ENCODE data around the gene TWNK. TPM values are rescaled to one million over a fixed set of nuclear protein-coding genes. Genes with fewer than 3 reads are reported as not detected.

TWNK gene
- total and polyA plus RNA-seq, 7 donors, result 11.0 to 29.0 (median 20.0) TPM

DNA sequence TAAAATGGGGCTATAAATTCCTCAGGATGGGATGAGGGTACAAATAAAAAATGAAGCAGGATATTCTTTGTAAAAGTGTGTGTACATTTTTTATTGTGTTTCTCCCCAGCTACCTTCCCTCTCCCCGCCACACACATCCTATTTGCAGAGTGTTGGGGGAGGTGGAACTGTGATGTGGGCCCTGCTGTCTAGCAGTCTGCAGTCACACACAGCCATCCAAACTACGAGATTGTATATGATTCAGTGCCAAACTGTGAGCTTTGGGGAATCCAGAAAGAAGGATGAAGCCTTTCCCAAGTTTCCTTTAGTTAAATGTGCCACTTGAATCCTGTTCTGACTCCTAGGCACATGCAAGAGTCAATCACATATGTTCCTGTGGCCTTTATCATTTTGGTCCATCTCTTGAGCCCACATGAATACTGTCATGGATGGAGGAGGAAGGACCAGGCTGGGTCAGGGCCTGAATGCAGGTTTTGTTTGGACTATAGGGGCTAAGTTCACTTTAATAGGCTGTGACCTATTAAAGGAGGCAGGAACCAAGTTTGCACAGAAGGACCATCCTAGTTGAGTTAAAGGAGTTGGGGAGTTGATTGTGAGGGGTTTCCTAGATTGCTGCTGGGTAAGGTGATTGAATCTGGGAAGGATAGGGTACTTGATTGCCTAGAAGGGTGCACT, 19.1 kb upstream of the TWNK start:
- H3K4me1 ChIP-seq, result peaks cover 6% of the 10 kb centered on the region
- ATAC-seq (no peak), DNase-seq (no peak)
- TF ChIP-seq, protein P1, sequence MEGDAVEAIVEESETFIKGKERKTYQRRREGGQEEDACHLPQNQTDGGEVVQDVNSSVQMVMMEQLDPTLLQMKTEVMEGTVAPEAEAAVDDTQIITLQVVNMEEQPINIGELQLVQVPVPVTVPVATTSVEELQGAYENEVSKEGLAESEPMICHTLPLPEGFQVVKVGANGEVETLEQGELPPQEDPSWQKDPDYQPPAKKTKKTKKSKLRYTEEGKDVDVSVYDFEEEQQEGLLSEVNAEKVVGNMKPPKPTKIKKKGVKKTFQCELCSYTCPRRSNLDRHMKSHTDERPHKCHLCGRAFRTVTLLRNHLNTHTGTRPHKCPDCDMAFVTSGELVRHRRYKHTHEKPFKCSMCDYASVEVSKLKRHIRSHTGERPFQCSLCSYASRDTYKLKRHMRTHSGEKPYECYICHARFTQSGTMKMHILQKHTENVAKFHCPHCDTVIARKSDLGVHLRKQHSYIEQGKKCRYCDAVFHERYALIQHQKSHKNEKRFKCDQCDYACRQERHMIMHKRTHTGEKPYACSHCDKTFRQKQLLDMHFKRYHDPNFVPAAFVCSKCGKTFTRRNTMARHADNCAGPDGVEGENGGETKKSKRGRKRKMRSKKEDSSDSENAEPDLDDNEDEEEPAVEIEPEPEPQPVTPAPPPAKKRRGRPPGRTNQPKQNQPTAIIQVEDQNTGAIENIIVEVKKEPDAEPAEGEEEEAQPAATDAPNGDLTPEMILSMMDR (IDR thresholded peaks at IDR 0.05), result no peak
- 74 to 87% (median 83%) methylated on average over 2 of the region's 2 CpGs for WGBS, 3 donors
- intact Hi-C loops (cut with DNase I), result loop anchor here (2.0 to 10.0 kb wide), 2 partner anchors 47 kb away; no protein-coding TSS in a partner anchor
- peaks cover 3 to 33% of the 10 kb centered on the region in 2 donors for H3K36me3 ChIP-seq (ENCODE audit: insufficient read depth in 1 of 2, low read depth in 1 of 2)
- no peaks in the 10 kb centered on the region for H3K27me3 ChIP-seq (ENCODE audit: insufficient read depth in 3 of 3, low read length in 2 of 3)
- no peak overlapping the region for H3K4me3 ChIP-seq
- H3K9me3 ChIP-seq, result no peaks in the 10 kb centered on the region
- no peak overlapping the region for H3K27ac ChIP-seq

DNA sequence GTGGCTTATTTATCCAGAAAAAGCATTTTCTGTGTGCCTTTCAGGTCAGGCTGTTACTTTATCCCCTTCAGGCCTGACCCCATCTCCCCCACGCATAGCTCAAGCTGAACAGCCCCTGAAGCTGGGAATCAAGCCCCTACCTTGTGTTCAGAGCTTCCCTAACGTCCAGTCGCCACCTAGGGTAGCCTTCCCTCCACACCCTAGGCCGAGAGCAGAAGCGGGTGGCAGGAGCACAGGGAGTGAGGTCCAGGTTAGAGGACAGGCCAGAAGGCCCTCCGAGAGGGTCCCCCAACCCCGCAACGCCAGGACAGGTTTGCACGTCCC, 18.5 kb upstream of the TWNK start:
- peak in 3 of 4 donors; percentile 35 to 57 (median 42) for ATAC-seq
- no peak overlapping the region for H3K27ac ChIP-seq
- no peaks in the 10 kb centered on the region for H3K9me3 ChIP-seq
- TF ChIP-seq, protein P1 (IDR thresholded peaks at IDR 0.05), result no peak
- no peak for DNase-seq
- intact Hi-C loops (cut with DNase I), result loop anchor here (2.0 to 10.0 kb wide), 2 partner anchors 46 kb away; no protein-coding TSS in a partner anchor
- 14 to 20% (median 16%) methylated on average over 9 of the region's 9 CpGs for WGBS, 3 donors
- H3K4me1 ChIP-seq, result peaks cover 6% of the 10 kb centered on the region
- peaks cover 3 to 27% of the 10 kb centered on the region in 2 donors for H3K36me3 ChIP-seq (ENCODE audit: insufficient read depth in 1 of 2, low read depth in 1 of 2)
- no peaks in the 10 kb centered on the region for H3K27me3 ChIP-seq (ENCODE audit: insufficient read depth in 3 of 3, low read length in 2 of 3)
- peak overlapping the region; percentile 71 for H3K4me3 ChIP-seq

DNA sequence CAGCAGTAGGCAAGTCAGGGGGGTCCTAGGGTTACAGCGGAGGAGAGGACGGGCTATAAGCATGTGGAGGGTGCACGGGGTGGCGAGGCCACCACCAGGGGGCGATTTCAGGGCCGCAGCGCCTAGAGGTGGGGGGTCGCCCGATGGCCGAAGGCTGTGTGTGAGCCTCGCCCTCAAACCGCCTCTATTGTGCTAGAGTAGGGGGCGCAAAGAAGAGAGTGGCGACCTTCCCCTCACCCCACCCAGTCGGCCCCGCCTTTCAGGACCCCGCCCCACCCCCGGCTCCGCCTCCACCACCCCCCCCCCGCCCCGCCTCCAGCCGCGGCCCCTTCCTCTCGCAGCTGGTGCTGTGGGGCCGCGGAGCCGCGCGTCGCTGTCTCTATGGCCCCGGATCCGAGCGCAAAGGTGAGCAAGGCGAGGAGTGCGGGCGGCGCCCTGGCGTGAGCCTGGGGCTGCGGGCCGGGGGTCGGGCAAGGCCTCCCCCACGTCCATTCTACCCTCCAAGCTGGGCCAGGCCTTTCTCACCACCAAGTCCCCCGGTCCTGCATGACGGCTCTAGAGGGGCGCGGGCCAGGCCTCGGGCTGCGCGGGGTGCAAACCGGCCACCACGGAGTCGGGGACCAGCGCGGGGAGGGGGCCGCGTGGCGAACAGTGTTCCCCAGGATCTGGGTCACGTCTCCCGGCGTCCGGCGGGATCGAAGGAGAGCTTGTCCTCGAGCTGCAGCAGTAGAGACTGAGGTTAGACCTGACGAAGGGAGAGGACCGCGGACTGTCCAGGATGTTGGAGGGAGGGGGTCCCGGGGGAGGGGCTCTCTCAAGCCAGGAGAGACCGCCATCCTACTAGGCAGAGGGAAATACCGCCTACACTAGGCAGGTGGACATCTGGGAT, 17.9 kb upstream of the TWNK start, which contains the start of gene SEMA4G:
Gene SEMA4G (plus strand): TSS at position 318 of the 889 bp plus-strand sequence. CDS start 3,409 bp downstream, outside the sequence.
- Histone ChIP-seq H3K4me1 (peaks cover 6% of the 10 kb centered on the region), H3K4me3 (peak within 1 kb of the TSS; percentile 71), H3K36me3 (ENCODE audit: insufficient read depth in 1 of 2, low read depth in 1 of 2) (peaks cover 3 to 21% of the 10 kb centered on the region in 2 donors), H3K27me3 (ENCODE audit: insufficient read depth in 3 of 3, low read length in 2 of 3) (no peaks in the 10 kb centered on the region), H3K27ac (no peak within 1 kb of the TSS), H3K9me3 (no peaks in the 10 kb centered on the region)
- TF ChIP-seq, protein P1 (IDR thresholded peaks at IDR 0.05), result peak; percentile 65
- intact Hi-C loops (cut with DNase I), result loop anchor here (2.0 to 10.0 kb wide), 2 partner anchors 45 kb away; no protein-coding TSS in a partner anchor
- ATAC-seq, result peak; percentile 80 to 91 (median 85)
- DNase-seq, result peak; percentile 50 to 69
- WGBS, 3 donors, result 2 to 4% (median 3%) methylated on average over 37 to 70 of the region's 70 CpGs

DNA sequence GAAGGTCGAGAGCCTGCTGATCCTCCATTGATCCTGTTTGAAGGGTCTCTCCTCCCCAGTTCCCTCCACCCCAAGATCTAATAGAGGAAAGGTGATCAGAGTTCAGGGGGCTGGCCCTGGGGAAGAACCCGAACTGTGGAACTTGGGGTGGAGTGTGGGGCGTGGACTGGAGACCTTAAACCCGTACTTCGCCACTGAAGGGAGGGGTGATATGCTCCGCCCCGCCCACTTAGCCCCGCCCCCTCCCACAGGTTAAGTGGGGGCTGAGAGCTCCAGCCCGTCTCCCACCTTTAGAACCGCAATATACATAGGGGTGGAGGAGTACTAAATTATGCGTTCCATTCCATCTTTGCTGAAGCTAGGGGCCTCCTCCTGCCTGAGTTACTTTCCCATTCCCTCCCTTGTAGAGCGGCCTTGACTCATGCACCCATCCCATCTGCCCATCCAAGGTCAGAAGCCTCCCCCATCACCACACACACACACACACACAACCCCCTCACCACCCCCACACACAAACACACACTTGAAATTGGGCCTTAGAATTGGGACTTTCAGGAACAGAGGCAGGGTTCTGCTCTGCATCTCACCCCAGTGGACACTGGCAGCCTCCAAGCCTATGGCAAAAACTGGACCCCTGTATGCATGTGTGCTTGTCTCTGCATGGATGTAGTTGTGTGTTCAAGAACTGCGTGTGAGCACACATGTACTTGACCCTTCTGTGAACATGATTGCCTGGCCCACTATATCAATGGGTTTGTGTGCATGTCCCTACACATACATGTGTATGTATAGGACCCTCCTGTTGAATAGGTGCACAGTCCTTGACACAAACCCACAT, 17.0 kb upstream of the TWNK start:
- H3K27ac ChIP-seq, result no peak overlapping the region
- peaks cover 6% of the 10 kb centered on the region for H3K4me1 ChIP-seq
- H3K27me3 ChIP-seq (ENCODE audit: insufficient read depth in 3 of 3, low read length in 2 of 3), result no peaks in the 10 kb centered on the region
- intact Hi-C loops (cut with DNase I), result no loop called here
- TF ChIP-seq, protein P1 (IDR thresholded peaks at IDR 0.05), result no peak
- DNase-seq, result peak in 1 of 2 donors; percentile 29
- WGBS, 3 donors, result 45 to 55% (median 48%) methylated on average over 13 of the region's 13 CpGs
- ATAC-seq, result peak in 2 of 4 donors; percentile 39 to 46
- H3K36me3 ChIP-seq (ENCODE audit: insufficient read depth in 1 of 2, low read depth in 1 of 2), result peaks cover 3 to 12% of the 10 kb centered on the region in 2 donors
- peak overlapping the region; percentile 71 for H3K4me3 ChIP-seq
- H3K9me3 ChIP-seq, result no peaks in the 10 kb centered on the region

Data from psoas muscle (tissue), 8 donors.